Fibroblast of peridontal ligament (primary cell): Measurements from ENCODE around the gene SFTA2.

Experiments used
- DNase-seq: peaks from one replicate; pipeline ENCODE4 v3.0.0-alpha.2; 2010; ENCODE audit errors: extremely low read depth

Gene SFTA2

GRCh38 chr6:30890646-30891449 lies 41.1 kb downstream of the SFTA2 start:
- DNase-seq, result no peak

GRCh38 chr6:30889921-30890645 lies 41.9 kb downstream of the SFTA2 start:
- DNase-seq, result no peak

GRCh38 chr6:30889496-30889885 lies 42.5 kb downstream of the SFTA2 start:
- no peak for DNase-seq

GRCh38 chr6:30888816-30889495 lies 43.0 kb downstream of the SFTA2 start:
- no peak for DNase-seq

- DNase-seq, result peak; percentile 40
Observed at GRCh38 chr6:30887901-30888815, 43.8 kb downstream of the SFTA2 start.

GRCh38 chr6:30886897-30887255 lies 45.1 kb downstream of the SFTA2 start:
- DNase-seq, result no peak

GRCh38 chr6:30885999-30886896 lies 45.7 kb downstream of the SFTA2 start:
- DNase-seq, result peak; percentile 47

GRCh38 chr6:30885481-30885998 lies 46.4 kb downstream of the SFTA2 start:
- no peak for DNase-seq

- DNase-seq, result peak; percentile 19
Observed at GRCh38 chr6:30884521-30885480, 47.2 kb downstream of the SFTA2 start.

- DNase-seq, result peak; percentile 48
Observed at GRCh38 chr6:30883685-30884520, 48.1 kb downstream of the SFTA2 start, which contains the start of gene DDR1. Gene DDR1 (plus strand): TSS chr6:30884519. CDS start chr6:30888730, 4,211 bp downstream.

- no peak for DNase-seq
Observed at GRCh38 chr6:30882759-30883684, 48.9 kb downstream of the SFTA2 start.

GRCh38 chr6:30882204-30882758 lies 49.7 kb downstream of the SFTA2 start:
- DNase-seq, result no peak

GRCh38 chr6:30881392-30882203 lies 50.4 kb downstream of the SFTA2 start:
- DNase-seq, result no peak
